ENCODE data around the gene XRN2. TPM values are rescaled to one million over a fixed set of nuclear protein-coding genes. Genes with fewer than 3 reads are reported as not detected.

Gene XRN2, protein sequence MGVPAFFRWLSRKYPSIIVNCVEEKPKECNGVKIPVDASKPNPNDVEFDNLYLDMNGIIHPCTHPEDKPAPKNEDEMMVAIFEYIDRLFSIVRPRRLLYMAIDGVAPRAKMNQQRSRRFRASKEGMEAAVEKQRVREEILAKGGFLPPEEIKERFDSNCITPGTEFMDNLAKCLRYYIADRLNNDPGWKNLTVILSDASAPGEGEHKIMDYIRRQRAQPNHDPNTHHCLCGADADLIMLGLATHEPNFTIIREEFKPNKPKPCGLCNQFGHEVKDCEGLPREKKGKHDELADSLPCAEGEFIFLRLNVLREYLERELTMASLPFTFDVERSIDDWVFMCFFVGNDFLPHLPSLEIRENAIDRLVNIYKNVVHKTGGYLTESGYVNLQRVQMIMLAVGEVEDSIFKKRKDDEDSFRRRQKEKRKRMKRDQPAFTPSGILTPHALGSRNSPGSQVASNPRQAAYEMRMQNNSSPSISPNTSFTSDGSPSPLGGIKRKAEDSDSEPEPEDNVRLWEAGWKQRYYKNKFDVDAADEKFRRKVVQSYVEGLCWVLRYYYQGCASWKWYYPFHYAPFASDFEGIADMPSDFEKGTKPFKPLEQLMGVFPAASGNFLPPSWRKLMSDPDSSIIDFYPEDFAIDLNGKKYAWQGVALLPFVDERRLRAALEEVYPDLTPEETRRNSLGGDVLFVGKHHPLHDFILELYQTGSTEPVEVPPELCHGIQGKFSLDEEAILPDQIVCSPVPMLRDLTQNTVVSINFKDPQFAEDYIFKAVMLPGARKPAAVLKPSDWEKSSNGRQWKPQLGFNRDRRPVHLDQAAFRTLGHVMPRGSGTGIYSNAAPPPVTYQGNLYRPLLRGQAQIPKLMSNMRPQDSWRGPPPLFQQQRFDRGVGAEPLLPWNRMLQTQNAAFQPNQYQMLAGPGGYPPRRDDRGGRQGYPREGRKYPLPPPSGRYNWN
- 10 to 100 TPM; 15.2 to 66.8 (median 34.4) TPM for total RNA-seq
- polyA plus RNA-seq = 10 to 100 TPM; 12.5 to 35.7 (median 21.0) TPM
- long read RNA-seq, donor 1, partial matches to known transcripts = 7 of 8 reads
- long read RNA-seq, donor 1, other reads (novel, unspliced or antisense) = 0 of 8 reads
- long read RNA-seq, donor 2, partial matches to known transcripts = 12 of 13 reads
- long read RNA-seq, donor 2, other reads (novel, unspliced or antisense) = 0 of 13 reads
- long read RNA-seq, donor 3, partial matches to known transcripts = 10 of 10 reads
- long read RNA-seq, donor 3, other reads (novel, unspliced or antisense) = 0 of 10 reads
- long read RNA-seq, donor 4 = 0 reads
- long read RNA-seq, donor 5, partial matches to known transcripts = 36 of 37 reads
- long read RNA-seq, donor 5, other reads (novel, unspliced or antisense) = 0 of 37 reads
- long read RNA-seq, donor 6, partial matches to known transcripts = 52 of 55 reads
- long read RNA-seq, donor 6, other reads (novel, unspliced or antisense) = 0 of 55 reads
- long read RNA-seq, donor 7, partial matches to known transcripts = 24 of 25 reads
- long read RNA-seq, donor 7, other reads (novel, unspliced or antisense) = 0 of 25 reads
- long read RNA-seq, donor 8, partial matches to known transcripts = 42 of 43 reads
- long read RNA-seq, donor 8, other reads (novel, unspliced or antisense) = 0 of 43 reads
- long read RNA-seq, donor 9, partial matches to known transcripts = 42 of 42 reads
- long read RNA-seq, donor 9, other reads (novel, unspliced or antisense) = 0 of 42 reads
- long read RNA-seq, donor 10, partial matches to known transcripts = 14 of 15 reads
- long read RNA-seq, donor 10, other reads (novel, unspliced or antisense) = 0 of 15 reads

GRCh38 chr20:21303061-21303871, at the start of gene XRN2:
XRN2 (plus strand) TSS chr20:21303331; CDS start chr20:21303399, 68 bp downstream.
- WGBS, 5 donors = 0 to 1% (median 0%) methylated on average over 50 to 87 of the region's 87 CpGs
- no peaks in the 10 kb centered on the region for H3K9me3 ChIP-seq
- H3K4me3 ChIP-seq = peak within 1 kb of the TSS; percentile 90 to 98 (median 92)
- TF ChIP-seq POLR2AphosphoS5 (IDR thresholded peaks at IDR 0.05) (peak; percentile 96 to 98 (median 98)), EP300 (IDR thresholded peaks at IDR 0.05) (no peak), CTCF (IDR thresholded peaks at IDR 0.05) (peak in 1 of 7 experiments; percentile 8), POLR2A (IDR thresholded peaks at IDR 0.05) (peak in 1 of 4 donors; percentile 60)
- H3K27ac ChIP-seq = peak within 1 kb of the TSS; percentile 96 to 99 (median 98)
- intact Hi-C loops (cut with DNase I; ENCODE audit: low total_unique reads) = no loop called here
- peak; percentile 96 to 98 for DNase-seq
- peaks cover 0 to 3% (median under 1%) of the 10 kb centered on the region in 4 donors for H3K36me3 ChIP-seq
- H3K27me3 ChIP-seq = no peaks in the 10 kb centered on the region
- peaks cover 8 to 25% (median 21%) of the 10 kb centered on the region in 4 donors for H3K4me1 ChIP-seq

GRCh38 chr20:21257192-21257591, 45.9 kb upstream of the XRN2 start:
- 74 to 89% (median 82%) methylated on average over 3 of the region's 3 CpGs for WGBS, 5 donors
- no peak overlapping the region for H3K4me3 ChIP-seq
- TF ChIP-seq POLR2A (IDR thresholded peaks at IDR 0.05) = no peak
- no peak for TF ChIP-seq POLR2AphosphoS5 (IDR thresholded peaks at IDR 0.05)
- TF ChIP-seq EP300 (IDR thresholded peaks at IDR 0.05) = no peak
- no peak for TF ChIP-seq CTCF (IDR thresholded peaks at IDR 0.05)
- no peaks in the 10 kb centered on the region for H3K27me3 ChIP-seq
- no peaks in the 10 kb centered on the region for H3K4me1 ChIP-seq
- H3K27ac ChIP-seq = no peak overlapping the region
- H3K9me3 ChIP-seq = no peaks in the 10 kb centered on the region
- no peaks in the 10 kb centered on the region for H3K36me3 ChIP-seq
- intact Hi-C loops (cut with DNase I; ENCODE audit: low total_unique reads) = no loop called here
- DNase-seq = no peak

- no peak overlapping the region for H3K4me3 ChIP-seq
- no peaks in the 10 kb centered on the region for H3K36me3 ChIP-seq
- H3K4me1 ChIP-seq = no peaks in the 10 kb centered on the region
- TF ChIP-seq EP300 (IDR thresholded peaks at IDR 0.05) (no peak), CTCF (IDR thresholded peaks at IDR 0.05) (no peak), POLR2A (IDR thresholded peaks at IDR 0.05) (no peak), POLR2AphosphoS5 (IDR thresholded peaks at IDR 0.05) (no peak)
- H3K9me3 ChIP-seq = no peaks in the 10 kb centered on the region
- no peak overlapping the region for H3K27ac ChIP-seq
- intact Hi-C loops (cut with DNase I; ENCODE audit: low total_unique reads) = no loop called here
- 83 to 92% (median 90%) methylated on average over 6 of the region's 6 CpGs for WGBS, 5 donors
- no peaks in the 10 kb centered on the region for H3K27me3 ChIP-seq
- no peak for DNase-seq
Observed at GRCh38 chr20:21258411-21258810, 44.7 kb upstream of the XRN2 start.

Data from stomach (tissue), 19 donors.